Activated CD8-positive, alpha-beta memory T cell treated with anti-CD3 and anti-CD28 coated beads for 36 hours (primary cell): ENCODE data around the gene LENG8. TPM values are rescaled to one million over a fixed set of nuclear protein-coding genes. Genes with fewer than 3 reads are reported as not detected.
"Not testable (repeated sequence)": the region's sequence is repeated elsewhere in the genome, so short reads cannot be mapped to it uniquely, and the experiment has no call there.

ENCODE experiments used
- CTCF ChIA-PET: fragments of 350-600 bp; sonication (Branson Sonifier 250); formaldehyde crosslinking; loops from one replicate; lab custom pipeline; 2021; ENCODE audit warnings: antibody characterized with exemption; lab: Charles Lee
- POLR2A ChIA-PET: fragments of 350-600 bp; sonication (Branson Sonifier 250); formaldehyde crosslinking; loops from one replicate; lab custom pipeline; 2021; ENCODE audit warnings: antibody characterized with exemption; lab: Charles Lee
- total RNA-seq, 2 experiments: library from RNA; stranded (reverse); gene quantifications; one replicate each; pipeline ENCODE4 v1.2.3, GENCODE V29; 2021

Gene LENG8
- total RNA-seq, 2 experiments from 2014 or later, result 121 to 132 TPM

DNA sequence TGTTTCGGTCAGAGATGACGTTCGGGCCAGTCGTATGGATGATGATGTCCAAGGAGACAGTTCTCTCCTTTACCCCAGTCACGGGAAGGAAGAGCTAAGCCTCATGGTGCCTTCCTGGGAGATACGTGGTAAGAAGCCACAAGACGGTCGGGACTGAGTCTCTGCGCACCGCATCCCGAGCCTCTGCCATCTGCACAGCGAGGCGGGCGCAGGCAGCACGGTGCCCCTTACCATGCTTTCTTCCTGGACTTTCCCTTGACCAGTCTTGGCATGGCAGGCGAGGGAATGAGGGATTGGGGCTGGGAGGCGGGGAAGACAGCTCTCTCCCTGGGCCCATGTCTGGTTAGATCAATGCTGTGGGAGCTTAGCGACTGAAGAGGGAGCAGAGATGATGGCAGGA, 43.6 kb downstream of the LENG8 start:
- ChIA-PET CTCF (no interaction called here), POLR2A (no interaction called here)

DNA sequence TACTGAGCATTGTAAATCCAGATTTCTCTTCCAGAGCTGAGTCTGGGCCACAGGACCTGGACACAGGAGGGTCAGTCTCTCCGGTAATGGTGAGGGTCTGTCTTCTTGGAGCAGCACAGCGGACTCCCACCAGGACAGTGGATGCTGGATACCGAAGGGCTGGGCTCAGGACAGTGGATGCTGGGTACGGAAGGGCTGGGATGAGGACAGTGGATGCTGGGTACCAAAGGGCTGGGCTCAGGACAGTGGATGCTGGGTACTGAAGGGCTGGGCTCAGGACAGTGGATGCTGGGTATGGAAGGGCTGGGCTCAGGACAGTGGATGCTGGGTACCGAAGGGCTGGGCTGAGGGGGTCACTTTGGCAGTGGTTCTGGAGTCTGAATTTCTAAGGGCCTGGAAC, 44.1 kb downstream of the LENG8 start:
- CTCF ChIA-PET, POLR2A ChIA-PET: not testable (repeated sequence)

DNA sequence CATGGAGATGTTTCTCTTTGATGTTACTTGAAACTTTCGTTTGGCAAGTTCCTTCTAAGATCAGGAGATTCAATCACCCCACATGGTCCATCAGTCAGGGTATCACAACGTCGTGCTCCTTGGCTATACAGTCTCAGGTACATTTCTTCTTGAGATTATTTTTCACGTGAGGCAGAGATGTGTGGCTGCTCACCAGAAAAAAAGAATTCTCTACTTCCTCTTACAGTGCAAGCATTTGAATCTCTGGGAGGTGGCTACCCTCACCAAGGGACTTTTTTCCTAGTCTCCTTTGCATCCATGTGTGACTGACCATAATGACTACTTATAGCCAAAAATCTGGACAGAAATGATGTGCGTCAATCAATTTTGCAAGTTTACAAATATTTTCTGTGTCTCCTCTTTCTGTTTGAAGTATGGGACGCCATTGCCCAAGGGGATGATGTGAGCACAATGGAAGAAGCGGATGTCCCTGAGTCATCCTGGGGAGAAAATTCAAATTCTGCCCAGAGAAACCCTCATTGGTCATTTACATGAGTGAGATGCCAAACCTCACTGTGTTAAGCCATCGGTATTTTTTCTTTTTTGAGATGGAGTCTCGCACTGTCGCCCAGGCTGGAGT, 45.1 kb downstream of the LENG8 start:
- POLR2A ChIA-PET, result no interaction called here
- CTCF ChIA-PET, result no interaction called here

DNA sequence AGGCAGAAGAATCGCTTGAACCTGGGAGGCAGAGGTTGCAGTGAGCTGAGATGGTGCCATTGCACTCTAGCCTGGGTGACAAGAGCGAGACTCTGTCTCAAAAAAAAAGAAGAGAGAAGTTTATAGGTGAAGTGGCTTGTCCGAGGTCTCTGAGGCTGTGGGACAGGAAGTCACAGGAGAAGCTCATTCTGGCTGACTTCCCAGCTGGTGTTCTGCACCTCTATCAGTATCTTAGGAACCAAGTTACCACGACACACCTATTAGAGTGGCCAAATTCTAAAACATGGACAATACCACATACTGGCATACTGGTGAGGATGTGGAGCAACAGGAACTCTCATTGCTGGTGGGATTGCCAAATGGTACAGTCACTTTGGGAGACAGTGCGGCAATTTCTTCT, 46.3 kb downstream of the LENG8 start:
- CTCF ChIA-PET, POLR2A ChIA-PET: not testable (repeated sequence)

DNA sequence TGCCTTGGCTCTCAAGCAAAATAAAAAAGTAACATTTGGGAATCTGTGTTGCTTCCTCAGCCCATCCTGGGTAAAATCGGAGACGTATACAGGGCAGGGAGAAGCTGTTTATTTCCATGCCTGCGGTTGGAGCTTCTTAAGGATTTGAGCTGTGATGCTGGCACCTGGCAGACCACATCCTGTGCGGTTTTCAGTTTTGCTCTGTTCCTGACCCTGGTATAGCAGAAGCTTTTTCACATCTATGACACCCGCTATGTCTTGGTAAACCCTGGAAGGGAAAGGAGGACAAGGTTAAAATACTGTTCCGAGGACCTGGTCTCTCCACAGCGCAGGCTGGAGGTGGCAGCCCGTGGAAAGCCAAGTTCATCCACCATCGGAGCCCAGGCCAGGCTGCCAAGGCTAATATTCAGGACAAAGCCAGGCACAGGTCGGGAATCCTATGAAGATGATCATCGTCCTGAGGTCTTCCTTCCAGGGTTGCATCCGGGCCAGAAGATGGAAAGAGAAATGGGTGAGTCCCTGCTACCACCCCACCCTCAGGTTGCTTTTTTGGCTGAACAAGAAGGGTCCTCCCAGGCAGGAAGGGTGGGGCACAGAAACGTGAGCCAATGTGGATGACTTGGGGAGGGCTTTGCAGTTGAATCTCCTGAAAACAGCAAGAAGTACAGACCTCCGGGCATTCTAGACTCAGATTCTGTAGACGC, 48.9 kb downstream of the LENG8 start:
- POLR2A ChIA-PET, CTCF ChIA-PET: not testable (repeated sequence)

DNA sequence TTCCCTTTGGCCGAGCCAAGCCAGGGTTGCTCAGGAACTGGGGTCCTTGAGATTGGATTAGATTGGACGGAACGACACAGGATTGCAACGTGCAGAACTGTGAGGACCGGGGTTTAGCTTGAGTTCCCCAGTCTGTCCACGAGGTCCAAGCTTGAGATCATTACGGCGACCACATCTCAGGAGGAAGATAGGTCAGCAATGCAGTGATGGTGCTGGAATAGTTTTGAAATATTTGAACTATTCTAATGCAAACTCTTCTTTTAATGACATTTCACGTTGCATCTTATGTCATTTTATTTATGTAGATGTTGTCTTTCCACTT, 49.4 kb downstream of the LENG8 start:
- POLR2A ChIA-PET, CTCF ChIA-PET: not testable (repeated sequence)

DNA sequence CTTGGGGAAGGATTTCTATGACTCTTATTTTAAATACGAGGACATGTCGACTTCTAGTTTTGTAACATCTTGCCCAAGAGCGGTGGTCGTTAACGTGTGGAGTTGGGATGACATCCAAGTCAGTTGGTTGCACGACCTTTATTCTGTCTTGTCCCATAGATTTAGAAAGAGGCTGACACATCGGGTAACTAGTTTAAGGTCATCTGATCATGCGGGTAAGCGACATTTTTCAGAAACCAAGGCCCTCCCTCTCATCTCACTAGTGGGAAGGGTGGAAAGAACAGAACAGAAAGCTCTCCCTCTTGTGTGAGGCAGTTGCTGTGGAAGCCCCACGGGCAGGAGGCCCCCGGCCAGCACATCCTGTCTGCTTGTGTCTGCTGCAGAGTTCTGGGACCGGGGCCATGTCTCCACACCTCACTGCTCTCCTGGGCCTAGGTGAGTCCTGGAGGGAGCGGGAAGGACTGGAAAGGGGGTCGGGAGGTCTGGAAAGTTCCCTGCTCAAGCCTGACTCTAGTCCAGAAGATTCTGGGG, 53.6 kb downstream of the LENG8 start, which contains the start of gene LAIR2:
Gene LAIR2 (plus strand): TSS at position 314 of the 531 bp plus-strand sequence. CDS start 88 bp downstream, at position 402.
- ChIA-PET CTCF (no interaction called here), POLR2A (no interaction called here)

DNA sequence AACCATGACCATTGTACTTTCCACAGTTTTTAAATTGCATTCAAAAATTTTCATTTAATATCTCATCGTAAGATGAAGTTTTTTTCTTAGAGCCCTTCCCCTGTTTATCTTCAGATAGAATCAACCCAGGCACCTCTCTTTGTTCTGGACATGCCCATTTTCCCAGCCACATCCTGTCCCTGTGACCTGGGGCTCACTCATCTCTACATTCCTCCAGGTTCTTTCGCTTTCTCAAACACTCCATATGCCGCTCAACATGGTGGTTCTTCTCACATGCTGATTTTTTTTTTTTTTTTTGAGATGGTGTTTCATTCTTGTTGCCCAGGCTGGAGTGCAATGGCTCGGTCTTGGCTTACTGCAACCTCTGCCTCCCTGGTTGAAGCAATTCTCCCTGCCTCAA, 56.5 kb downstream of the LENG8 start:
- CTCF ChIA-PET, POLR2A ChIA-PET: not testable (repeated sequence)

DNA sequence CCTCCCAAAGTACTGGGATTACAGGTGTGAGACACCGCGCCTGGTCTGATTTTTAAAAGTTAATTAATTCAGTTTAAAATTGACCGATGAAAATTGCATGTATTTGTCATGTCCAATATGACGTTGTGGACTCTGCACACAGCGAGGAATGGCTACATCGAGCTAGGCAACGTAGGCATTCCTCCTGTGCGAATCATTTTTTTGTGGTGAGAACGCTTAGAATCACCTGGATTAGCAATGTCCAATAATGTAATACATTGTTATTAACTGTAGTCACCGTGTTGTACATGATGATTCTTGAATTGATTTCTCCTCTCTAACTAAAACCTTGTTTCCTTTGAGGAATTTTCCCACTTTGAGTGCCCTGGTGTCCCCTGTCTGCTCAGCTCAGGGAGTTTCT, 57.1 kb downstream of the LENG8 start:
- ChIA-PET CTCF (no interaction called here), POLR2A (no interaction called here)

DNA sequence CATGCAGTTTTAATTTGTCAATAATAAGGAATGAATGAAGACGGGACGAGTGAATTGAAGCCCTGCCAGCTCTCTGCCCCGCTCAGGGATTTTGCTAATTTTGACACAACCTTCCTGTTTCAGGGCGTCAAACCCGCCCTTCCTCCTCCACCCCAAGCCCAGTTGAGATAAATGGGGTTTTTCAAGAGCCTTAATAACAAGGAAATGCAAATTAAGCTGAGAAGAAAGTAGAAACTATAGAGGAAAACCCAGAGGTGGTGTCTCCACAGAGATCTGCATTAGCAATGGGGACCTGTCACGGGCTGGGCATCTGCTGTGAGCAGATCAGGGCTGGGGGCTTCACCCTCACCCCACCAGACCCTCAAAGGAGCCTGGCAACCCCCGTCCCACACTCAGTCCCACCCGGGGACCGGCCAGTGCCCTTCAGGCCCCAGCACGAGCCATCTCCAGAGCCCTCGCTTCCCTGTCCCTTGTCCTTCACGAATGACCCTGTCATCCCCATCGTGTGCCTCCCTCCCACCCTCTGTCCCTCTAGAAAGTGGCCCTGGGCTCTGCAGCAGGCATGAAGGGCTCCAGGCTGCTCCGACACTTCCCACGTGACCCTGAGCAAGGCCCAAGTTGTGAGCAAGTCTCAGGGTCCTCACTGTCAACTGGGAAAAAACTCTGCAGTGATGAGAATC, 58.2 kb downstream of the LENG8 start:
- CTCF ChIA-PET, POLR2A ChIA-PET: not testable (repeated sequence)

DNA sequence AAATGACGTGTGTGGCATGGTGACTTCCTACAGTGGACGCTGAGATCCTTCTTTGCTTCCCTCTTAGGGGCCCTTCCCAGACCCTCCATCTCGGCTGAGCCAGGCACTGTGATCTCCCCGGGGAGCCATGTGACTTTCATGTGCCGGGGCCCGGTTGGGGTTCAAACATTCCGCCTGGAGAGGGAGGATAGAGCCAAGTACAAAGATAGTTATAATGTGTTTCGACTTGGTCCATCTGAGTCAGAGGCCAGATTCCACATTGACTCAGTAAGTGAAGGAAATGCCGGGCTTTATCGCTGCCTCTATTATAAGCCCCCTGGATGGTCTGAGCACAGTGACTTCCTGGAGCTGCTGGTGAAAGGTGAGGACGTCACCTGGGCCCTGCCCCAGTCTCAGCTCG, 58.8 kb downstream of the LENG8 start:
- CTCF ChIA-PET, result no interaction called here

DNA sequence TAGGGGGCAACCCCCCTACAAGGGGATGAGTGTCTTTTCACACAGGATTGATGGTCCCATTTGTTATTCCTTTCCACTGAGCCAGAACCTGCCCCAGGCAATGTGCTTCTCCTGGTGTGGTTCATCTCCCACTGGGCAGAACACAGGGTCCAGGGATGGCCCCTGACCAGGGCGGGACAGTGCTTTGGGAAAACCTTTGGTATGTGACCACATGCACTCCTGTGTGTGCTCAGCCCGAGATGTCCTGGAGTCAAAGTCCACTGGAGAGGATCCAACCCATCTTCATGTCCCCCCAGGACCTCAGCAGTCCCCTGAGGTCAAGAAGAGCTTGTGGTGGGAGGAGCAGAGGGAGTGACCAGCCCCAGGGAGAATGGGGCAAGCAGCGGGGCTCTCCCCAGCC, 59.5 kb downstream of the LENG8 start:
- CTCF ChIA-PET, POLR2A ChIA-PET: not testable (repeated sequence)

More for the DNA sequence above, 58.8 kb downstream of the LENG8 start:
- POLR2A ChIA-PET, result no interaction called here

DNA sequence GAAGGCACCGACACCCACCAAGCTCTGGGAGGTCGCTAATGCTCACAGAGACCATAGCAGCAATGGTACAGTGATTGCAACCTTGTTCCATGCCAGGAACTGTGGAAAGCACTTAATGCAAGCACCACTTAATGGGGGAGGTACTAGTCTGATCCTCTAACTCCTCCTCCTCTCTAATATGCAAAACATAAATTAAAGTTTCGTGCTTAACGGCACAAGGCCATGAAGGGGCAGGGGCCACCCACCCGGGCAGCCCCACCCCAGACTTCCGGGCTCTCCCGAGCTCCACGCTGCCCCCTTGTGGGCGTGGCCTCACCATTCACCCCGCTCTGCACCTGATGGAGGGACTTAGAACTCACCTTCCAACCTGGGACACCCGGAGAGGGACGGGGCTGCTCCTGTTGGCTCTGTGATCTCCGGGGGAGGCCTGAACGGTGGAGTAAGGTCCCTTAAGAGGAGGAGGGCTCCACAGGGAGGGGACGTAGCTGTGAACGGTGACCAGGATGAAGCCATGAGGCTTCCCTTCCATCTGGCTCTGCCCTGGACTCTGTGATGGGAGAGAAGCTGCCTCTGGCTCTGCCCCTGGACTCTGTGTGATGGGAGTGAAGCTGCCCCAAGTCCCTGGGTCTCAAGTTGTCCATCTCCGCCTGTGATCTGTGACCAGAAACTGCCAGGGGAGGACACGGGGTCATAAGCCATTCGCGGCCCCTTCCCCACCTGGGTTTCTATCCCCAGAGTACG, 60.4 kb downstream of the LENG8 start:
- CTCF ChIA-PET, POLR2A ChIA-PET: not testable (repeated sequence)

Other genes with a start within 250 kb of the LENG8 start
- 1,000 to 10,000 TPM; 1,671 to 1,692 TPM for gene RPS9, start 248.3 kb upstream of the LENG8 start, total RNA-seq
- gene LILRB3, start 226.2 kb upstream of the LENG8 start, total RNA-seq, result not detected
- not detected for gene LILRA6, start 206.4 kb upstream of the LENG8 start, total RNA-seq
- not detected for gene LILRB5, start 191.9 kb upstream of the LENG8 start, total RNA-seq
- not detected for gene LILRB2, start 168.1 kb upstream of the LENG8 start, total RNA-seq
- gene LILRA5, start 136.0 kb upstream of the LENG8 start, total RNA-seq, result not detected
- not detected for gene LILRA4, start 110.0 kb upstream of the LENG8 start, total RNA-seq
- gene LAIR1, start 84.3 kb upstream of the LENG8 start, total RNA-seq, result 1 to 10 TPM; 7.4 to 9.3 TPM
- gene TTYH1, start 33.7 kb upstream of the LENG8 start, total RNA-seq, result under 1 TPM in 1 of 2 experiments, not detected in 1; 0.21 TPM
- gene LENG9, start 14.6 kb downstream of the LENG8 start, total RNA-seq, result 1 to 10 TPM; 4.3 to 4.4 TPM
- gene CDC42EP5, start 24.1 kb downstream of the LENG8 start, total RNA-seq, result 1 to 10 TPM in 1 of 2 experiments, under 1 TPM in 1; 0.51 to 1.2 TPM
- 1 to 10 TPM; 1.8 to 2.2 TPM for gene LAIR2, start 53.6 kb downstream of the LENG8 start, total RNA-seq
- gene LILRA2, start 124.6 kb downstream of the LENG8 start, total RNA-seq, result not detected
- not detected for gene LILRA1, start 144.4 kb downstream of the LENG8 start, total RNA-seq
- gene LILRB1, start 181.3 kb downstream of the LENG8 start, total RNA-seq, result 1 to 10 TPM; 1.2 to 1.5 TPM
- not detected for gene LILRB4, start 213.8 kb downstream of the LENG8 start, total RNA-seq